ENCODE results near the gene MYO9A. TPM values are rescaled to one million over a fixed set of nuclear protein-coding genes. Genes with fewer than 3 reads are reported as not detected.
"Not testable (repeated sequence)": the region's sequence is repeated elsewhere in the genome, so short reads cannot be mapped to it uniquely, and the experiment has no call there.

The MYO9A gene
- total RNA-seq, 1 donor: 59.0 TPM

- H3K4me2 ChIP-seq (ENCODE audit: insufficient read depth, low read length): no peak overlapping the region
- no peak overlapping the region for H3K4me3 ChIP-seq (ENCODE audit: insufficient read depth, low read length)
- no peaks in the 10 kb centered on the region for H3K27me3 ChIP-seq (ENCODE audit: insufficient read depth, low read length)
- no peaks in the 10 kb centered on the region for H3K79me2 ChIP-seq (ENCODE audit: insufficient read depth, low read length)
- TF ChIP-seq, protein P1, sequence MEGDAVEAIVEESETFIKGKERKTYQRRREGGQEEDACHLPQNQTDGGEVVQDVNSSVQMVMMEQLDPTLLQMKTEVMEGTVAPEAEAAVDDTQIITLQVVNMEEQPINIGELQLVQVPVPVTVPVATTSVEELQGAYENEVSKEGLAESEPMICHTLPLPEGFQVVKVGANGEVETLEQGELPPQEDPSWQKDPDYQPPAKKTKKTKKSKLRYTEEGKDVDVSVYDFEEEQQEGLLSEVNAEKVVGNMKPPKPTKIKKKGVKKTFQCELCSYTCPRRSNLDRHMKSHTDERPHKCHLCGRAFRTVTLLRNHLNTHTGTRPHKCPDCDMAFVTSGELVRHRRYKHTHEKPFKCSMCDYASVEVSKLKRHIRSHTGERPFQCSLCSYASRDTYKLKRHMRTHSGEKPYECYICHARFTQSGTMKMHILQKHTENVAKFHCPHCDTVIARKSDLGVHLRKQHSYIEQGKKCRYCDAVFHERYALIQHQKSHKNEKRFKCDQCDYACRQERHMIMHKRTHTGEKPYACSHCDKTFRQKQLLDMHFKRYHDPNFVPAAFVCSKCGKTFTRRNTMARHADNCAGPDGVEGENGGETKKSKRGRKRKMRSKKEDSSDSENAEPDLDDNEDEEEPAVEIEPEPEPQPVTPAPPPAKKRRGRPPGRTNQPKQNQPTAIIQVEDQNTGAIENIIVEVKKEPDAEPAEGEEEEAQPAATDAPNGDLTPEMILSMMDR (IDR thresholded peaks at IDR 0.05; ENCODE audit: extremely low read depth, low read depth, low read length): no peak
- no peaks in the 10 kb centered on the region for H3K9me3 ChIP-seq (ENCODE audit: low read depth, low read length)
- H2AFZ ChIP-seq (ENCODE audit: low read length): no peak overlapping the region
- H3K36me3 ChIP-seq (ENCODE audit: insufficient read depth, low read length): peaks cover 36% of the 10 kb centered on the region
- H3K27ac ChIP-seq (ENCODE audit: low read depth, low read length): no peak overlapping the region
- no peaks in the 10 kb centered on the region for H3K4me1 ChIP-seq (ENCODE audit: insufficient read depth, low read length)
- no peak for DNase-seq (ENCODE audit: insufficient read length, low spot score, missing footprints)
- H4K20me1 ChIP-seq (ENCODE audit: insufficient read depth, low read length): no peaks in the 10 kb centered on the region
Measured at GRCh38 chr15:71880276-71880675, 237.7 kb downstream of the MYO9A start.

DNA sequence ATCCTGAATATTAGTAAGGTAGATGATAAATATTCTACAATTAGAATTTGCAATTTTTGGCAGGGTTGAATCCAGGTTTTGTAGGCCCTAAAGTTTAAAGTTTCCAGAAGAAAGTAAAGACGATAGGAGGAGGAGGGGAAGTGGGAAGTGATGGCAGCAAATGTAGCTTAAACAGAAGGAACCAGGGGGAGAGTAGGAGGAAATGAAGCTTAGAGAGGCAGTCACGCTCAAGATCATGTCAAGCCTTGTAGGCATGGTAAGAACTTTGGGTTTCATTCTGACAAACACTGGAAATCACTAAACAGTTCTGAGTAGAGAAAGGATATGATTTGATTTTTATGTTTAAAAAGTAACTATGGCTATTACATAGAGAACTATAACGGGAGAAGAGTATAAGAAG is 243.7 kb downstream of the MYO9A start:
- H3K4me2 ChIP-seq (ENCODE audit: insufficient read depth, low read length): no peak overlapping the region
- H3K27me3 ChIP-seq (ENCODE audit: insufficient read depth, low read length): no peaks in the 10 kb centered on the region
- TF ChIP-seq, protein P1 (IDR thresholded peaks at IDR 0.05; ENCODE audit: extremely low read depth, low read depth, low read length): no peak

DNA sequence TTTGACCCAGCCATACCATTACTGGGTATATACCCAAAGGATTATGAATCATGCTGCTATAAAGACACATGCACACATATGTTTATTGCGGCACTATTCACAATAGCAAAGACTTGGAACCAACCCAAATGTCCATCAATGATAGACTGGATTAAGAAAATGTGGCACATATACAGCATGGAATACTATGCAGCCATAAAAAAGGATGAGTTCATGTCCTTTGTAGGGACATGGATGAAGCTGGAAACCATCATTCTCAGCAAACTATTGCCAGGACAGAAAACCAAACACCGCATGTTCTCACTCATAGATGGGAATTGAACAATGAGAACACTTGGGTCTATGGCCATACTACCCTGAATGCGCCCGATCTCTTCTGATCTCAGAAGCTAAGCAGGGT is 259.7 kb downstream of the MYO9A start:
- H3K4me1 ChIP-seq (ENCODE audit: insufficient read depth, low read length); H2AFZ ChIP-seq (ENCODE audit: low read length); H3K9me3 ChIP-seq (ENCODE audit: low read depth, low read length); H3K27ac ChIP-seq (ENCODE audit: low read depth, low read length); H3K79me2 ChIP-seq (ENCODE audit: insufficient read depth, low read length); H4K20me1 ChIP-seq (ENCODE audit: insufficient read depth, low read length); DNase-seq (ENCODE audit: insufficient read length, low spot score, missing footprints); H3K4me2 ChIP-seq (ENCODE audit: insufficient read depth, low read length); H3K36me3 ChIP-seq (ENCODE audit: insufficient read depth, low read length); H3K4me3 ChIP-seq (ENCODE audit: insufficient read depth, low read length); H3K27me3 ChIP-seq (ENCODE audit: insufficient read depth, low read length): not testable (repeated sequence)

More for the DNA sequence above, 243.7 kb downstream of the MYO9A start:
- Histone ChIP-seq H4K20me1 (ENCODE audit: insufficient read depth, low read length) (no peaks in the 10 kb centered on the region), H2AFZ (ENCODE audit: low read length) (no peak overlapping the region), H3K36me3 (ENCODE audit: insufficient read depth, low read length) (peaks cover 13% of the 10 kb centered on the region), H3K79me2 (ENCODE audit: insufficient read depth, low read length) (no peaks in the 10 kb centered on the region), H3K4me1 (ENCODE audit: insufficient read depth, low read length) (no peaks in the 10 kb centered on the region), H3K27ac (ENCODE audit: low read depth, low read length) (no peak overlapping the region), H3K9me3 (ENCODE audit: low read depth, low read length) (no peaks in the 10 kb centered on the region), H3K4me3 (ENCODE audit: insufficient read depth, low read length) (no peak overlapping the region)
- no peak for DNase-seq (ENCODE audit: insufficient read length, low spot score, missing footprints)

DNA sequence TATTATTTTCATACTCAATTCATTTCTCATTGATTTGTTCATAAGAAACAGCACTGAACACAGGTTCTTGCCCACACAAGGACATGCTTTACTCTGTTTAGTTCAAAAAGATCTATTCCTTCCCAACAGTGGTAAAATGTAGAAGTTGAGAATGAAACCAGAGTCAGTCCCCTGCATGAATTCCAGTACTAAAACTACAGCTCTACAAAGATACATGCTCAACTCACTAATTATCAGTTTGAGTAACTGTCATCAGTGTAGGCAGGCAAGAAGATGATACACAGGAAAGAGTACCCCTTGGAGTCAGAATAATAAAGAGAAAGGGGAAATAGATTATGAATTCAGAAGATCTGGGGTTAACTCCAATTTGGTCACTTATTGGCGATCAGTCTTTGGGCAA is 264.4 kb downstream of the MYO9A start:
- no peak overlapping the region for H2AFZ ChIP-seq (ENCODE audit: low read length)
- peaks cover 19% of the 10 kb centered on the region for H3K36me3 ChIP-seq (ENCODE audit: insufficient read depth, low read length)
- no peak overlapping the region for H3K4me3 ChIP-seq (ENCODE audit: insufficient read depth, low read length)
- TF ChIP-seq, protein P1 (IDR thresholded peaks at IDR 0.05; ENCODE audit: extremely low read depth, low read depth, low read length): no peak
- H3K27me3 ChIP-seq (ENCODE audit: insufficient read depth, low read length): no peaks in the 10 kb centered on the region
- DNase-seq (ENCODE audit: insufficient read length, low spot score, missing footprints): no peak
- no peaks in the 10 kb centered on the region for H3K79me2 ChIP-seq (ENCODE audit: insufficient read depth, low read length)
- no peaks in the 10 kb centered on the region for H4K20me1 ChIP-seq (ENCODE audit: insufficient read depth, low read length)
- H3K9me3 ChIP-seq (ENCODE audit: low read depth, low read length): no peaks in the 10 kb centered on the region
- no peak overlapping the region for H3K4me2 ChIP-seq (ENCODE audit: insufficient read depth, low read length)
- no peak overlapping the region for H3K27ac ChIP-seq (ENCODE audit: low read depth, low read length)
- no peaks in the 10 kb centered on the region for H3K4me1 ChIP-seq (ENCODE audit: insufficient read depth, low read length)
